ENCODE results near the gene DUSP16. TPM values are rescaled to one million over a fixed set of nuclear protein-coding genes. Genes with fewer than 3 reads are reported as not detected.
"Not testable (repeated sequence)": the region's sequence is repeated elsewhere in the genome, so short reads cannot be mapped to it uniquely, and the experiment has no call there.

DUSP16 gene
- polyA plus RNA-seq, 4 donors: 25.4 to 33.9 (median 29.5) TPM

- no peak for DNase-seq (ENCODE audit: low read depth in 4 of 4, low spot score in 3 of 4)
Observed at GRCh38 chr12:12473223-12473622, 89.4 kb downstream of the DUSP16 start.

DNA sequence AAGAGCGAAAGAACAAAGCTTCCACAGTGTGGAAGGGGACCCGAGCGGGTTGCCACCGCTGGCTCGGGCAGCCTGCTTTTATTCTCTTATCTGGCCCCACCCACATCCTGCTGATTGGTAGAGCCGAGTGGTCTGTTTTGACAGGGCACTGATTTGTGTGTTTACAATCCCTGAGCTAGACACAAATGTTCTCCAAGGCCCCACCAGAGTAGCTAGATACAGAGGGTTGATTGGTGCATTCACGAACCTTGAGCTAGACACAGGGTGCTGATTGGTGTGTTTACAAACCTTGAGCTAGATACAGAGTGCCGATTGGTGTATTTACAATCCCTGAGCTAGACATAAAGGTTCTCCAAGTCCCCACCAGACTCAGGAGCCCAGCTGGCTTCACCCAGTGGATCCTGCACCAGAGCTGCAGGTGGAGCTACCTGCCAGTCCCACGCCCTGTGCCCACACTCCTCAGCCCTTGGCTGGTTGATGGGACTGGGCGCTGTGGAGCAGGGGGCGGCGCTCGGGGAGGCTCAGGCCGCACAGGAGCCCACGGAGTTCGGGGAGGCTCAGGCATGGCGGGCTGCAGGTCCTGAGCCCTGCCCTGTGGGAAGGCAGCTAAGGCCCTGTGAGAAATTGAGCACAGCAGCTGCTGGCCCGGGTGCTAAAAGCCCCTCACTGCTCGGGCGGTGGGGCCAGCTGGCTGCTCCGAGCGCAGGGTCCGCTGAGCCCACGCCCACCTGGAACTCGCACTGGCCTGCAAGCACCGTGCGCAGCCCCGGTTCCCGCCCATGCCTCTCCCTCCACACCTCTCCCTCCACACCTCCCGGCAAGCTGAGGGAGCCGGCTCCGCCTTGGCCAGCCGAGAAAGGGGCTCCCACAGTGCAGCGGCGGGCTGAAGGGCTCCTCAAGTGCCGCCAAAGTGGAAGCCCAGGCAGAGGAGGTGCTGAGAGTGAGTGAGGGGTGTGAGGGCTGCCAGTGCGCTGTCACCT, 90.4 kb downstream of the DUSP16 start:
- not testable (repeated sequence) for DNase-seq (ENCODE audit: low read depth in 4 of 4, low spot score in 3 of 4)

DNA sequence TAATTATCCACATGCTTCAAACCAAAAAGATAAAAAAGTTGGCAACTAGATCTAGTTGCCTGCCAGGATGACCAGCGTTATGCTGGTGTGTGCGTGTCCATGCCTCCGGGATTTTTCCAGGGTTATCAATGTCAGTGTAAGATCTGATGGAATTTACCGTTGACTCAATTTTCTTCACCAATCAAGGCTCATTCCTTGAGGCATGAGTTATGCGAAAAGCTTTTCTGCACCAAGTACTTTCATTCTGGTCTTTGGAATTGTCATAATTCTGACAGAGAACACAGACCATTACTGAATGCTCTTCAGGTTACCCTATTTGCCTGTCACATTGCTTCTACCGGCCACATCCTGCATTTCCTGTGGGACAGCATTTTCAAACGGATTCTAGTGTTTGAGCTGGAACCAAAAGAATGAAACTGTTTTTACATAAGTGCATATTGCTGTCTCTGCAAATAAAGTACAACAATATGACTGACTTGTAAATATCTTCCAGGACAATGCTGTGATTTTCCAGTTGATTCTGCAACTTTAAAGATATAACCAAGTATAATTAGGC, 91.8 kb downstream of the DUSP16 start:
- no peak for DNase-seq (ENCODE audit: low read depth in 4 of 4, low spot score in 3 of 4)

- DNase-seq (ENCODE audit: low read depth in 4 of 4, low spot score in 3 of 4): no peak
Observed at GRCh38 chr12:12469386-12469785, 93.3 kb downstream of the DUSP16 start.

DNA sequence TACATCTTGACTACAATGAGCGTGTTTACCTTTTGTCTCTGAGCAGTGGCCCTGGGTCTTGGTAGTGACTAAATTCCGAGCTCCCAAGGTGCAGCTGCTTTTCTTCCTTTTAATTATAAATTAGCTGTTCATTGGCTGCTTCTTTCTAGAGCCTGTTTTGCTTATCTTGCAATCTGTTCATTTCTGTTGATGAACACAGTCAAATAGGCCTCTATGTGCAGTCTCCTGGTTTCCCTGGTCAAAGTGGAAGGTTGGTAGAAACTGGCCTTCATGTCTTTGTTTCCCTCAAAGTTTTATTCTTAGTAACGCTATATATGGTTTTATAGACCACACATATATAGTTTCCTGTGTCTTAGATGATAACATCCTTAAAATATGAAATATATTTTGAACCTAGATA, 94.1 kb downstream of the DUSP16 start:
- DNase-seq (ENCODE audit: low read depth in 4 of 4, low spot score in 3 of 4): no peak

DNA sequence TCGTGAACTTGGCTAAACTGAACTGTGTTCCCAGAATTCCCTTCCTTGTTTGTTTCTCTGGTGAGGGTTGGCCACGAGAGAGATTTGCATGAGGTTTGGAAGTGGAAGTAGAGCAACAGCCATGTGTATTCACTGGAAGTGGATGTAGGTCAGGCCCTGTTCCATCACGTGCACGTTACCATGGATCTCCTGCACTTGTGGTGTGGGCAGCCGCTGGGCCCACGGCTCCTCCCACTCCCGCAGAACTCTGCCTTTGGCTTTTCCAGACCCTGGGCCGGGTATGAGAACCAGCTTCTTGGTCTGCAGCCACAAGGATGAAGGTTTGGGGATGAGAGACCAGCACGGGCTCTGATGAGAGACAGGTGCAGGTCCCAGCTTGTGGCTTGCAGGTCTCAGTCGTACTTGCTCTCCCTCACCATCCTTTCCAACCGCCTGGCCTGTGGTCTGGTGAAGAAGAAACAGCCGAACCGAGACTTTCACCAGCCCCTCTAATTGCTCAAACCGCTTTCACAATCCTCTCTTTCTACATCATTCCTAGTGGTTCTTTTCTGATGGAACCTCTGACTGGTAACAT, 94.9 kb downstream of the DUSP16 start:
- DNase-seq (ENCODE audit: low read depth in 4 of 4, low spot score in 3 of 4): no peak

DNA sequence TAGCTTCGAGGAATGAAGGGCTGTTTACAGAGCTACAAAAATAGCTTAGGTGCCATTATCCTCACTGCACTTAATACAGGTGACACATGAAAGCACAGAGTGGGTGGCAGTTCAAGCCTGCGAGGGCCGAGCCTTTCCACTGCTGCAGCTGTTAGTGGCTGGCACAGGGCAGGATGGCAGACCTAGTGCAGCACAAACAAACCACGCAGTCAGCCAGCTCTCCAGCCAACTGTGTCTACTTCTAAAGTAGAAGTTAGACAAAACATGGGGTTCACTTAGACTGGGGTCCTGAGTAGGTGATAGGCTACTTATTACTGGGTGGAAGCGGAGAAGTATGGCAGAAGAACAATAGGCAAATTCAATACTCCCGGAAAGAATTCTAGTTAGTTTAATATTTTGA, 95.4 kb downstream of the DUSP16 start:
- DNase-seq (ENCODE audit: low read depth in 4 of 4, low spot score in 3 of 4): no peak

GRCh38 chr12:12466157-12466556, 96.5 kb downstream of the DUSP16 start:
- no peak for DNase-seq (ENCODE audit: low read depth in 4 of 4, low spot score in 3 of 4)

GRCh38 chr12:12465522-12465921, 97.1 kb downstream of the DUSP16 start:
- DNase-seq (ENCODE audit: low read depth in 4 of 4, low spot score in 3 of 4): no peak

DNA sequence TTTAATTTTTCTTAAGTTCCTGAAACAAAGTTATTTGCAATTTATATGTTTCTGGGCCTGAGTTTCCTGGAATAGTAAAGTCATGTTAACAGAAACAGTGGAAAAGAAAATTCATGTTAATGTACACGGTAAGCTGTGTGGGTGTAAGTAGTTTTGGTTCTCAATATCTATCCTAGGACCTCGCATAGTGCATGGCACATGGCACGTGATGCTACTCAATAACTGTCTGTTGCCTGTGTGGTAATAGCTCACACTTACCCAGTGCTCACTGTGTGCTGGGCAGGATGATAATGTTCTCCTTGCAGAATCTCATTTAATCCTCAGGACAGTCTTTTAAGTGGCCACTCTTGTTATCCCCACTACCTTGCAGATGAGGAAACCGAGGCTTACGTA, 100.7 kb downstream of the DUSP16 start:
- DNase-seq (ENCODE audit: low read depth in 4 of 4, low spot score in 3 of 4): no peak

GRCh38 chr12:12460935-12461922, 101.4 kb downstream of the DUSP16 start:
- no peak for DNase-seq (ENCODE audit: low read depth in 4 of 4, low spot score in 3 of 4)

DNA sequence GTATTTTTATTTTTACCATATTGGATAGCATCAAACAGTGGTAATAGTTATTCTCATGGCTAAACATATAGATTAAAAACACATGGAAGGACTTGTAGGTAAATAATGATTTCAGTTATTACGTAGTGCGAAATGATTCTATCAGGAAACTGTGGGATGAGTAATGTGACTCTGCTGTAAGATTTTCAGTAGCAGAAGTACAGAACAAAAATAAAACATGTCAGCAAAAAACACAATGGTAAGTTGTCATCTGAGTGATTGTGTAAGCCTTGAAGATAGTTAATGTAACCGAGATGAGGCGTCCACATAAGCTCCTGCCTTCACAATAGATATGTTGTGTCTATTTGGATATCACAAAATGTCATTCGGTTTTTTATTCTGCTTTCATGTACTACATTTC, 106.0 kb downstream of the DUSP16 start:
- no peak for DNase-seq (ENCODE audit: low read depth in 4 of 4, low spot score in 3 of 4)

- DNase-seq (ENCODE audit: low read depth in 4 of 4, low spot score in 3 of 4): no peak
Observed at GRCh38 chr12:12454315-12454714, 108.3 kb downstream of the DUSP16 start.

DNA sequence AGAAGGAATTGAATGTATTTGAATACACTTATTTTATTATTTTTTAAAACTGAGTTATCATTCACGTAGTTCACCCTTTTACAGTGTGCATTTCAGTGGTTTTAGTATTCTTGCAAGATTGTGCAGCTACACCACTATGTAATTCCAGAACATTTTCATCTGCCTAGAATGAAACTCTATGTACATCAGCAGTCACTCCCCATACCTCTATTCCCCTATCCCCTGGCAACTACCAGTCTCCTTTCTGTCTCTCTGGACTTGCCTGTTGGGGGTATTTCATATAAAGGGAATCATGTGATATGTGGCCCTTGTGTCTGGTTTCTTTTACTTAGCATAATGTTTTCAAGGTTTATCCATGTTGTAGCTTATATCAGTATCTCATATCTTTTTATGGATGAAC, 109.0 kb downstream of the DUSP16 start:
- no peak for DNase-seq (ENCODE audit: low read depth in 4 of 4, low spot score in 3 of 4)

DNA sequence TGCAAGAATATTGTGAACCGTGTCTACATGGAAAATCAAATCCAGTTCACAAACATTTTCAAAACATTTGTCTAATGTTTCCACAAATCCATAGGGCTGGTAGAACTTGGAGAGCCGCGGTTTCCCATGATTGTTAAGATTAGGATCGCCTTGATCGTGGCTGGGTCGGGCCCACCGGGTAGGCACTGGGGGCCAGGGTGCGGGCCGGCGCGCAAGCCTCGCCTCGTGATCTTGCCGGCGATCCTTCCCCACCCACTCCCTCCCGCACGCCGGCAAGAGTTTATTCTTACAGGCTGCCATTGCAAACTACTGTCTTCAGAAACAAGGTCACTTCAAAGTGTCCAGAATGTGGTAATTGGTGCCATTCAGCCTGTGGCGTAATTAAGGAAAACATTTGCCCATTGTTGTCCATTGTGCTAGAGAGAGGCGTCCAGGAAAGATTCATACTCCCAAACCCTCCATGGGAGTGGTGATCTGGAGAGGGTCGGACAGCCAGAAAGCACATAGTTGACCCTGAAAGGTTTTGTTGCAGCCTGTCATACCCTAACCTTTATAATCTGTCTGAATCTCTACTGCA, 110.2 kb downstream of the DUSP16 start:
- no peak for DNase-seq (ENCODE audit: low read depth in 4 of 4, low spot score in 3 of 4)

GRCh38 chr12:12451098-12451497, 111.6 kb downstream of the DUSP16 start:
- DNase-seq (ENCODE audit: low read depth in 4 of 4, low spot score in 3 of 4): no peak

DNA sequence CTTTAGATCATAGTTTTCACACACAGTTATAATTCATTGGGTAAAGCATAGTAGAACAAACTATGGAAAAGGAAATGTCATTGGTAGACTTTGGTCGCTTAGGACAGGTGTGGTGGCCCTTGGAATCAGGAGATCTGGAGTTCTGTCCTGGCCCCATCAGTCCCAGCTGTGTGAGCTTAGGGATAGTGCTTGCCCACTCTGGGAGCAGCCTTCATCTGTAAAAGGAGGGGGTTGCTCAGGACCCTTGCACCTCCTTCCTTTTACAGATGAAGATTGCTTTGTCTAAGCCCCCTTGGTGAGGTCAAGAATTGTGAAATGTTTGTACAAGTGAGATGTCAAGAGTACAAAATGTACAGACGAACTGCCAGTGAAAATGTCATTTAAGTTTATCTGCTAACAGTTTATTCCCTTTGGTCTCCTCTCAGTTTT, 112.6 kb downstream of the DUSP16 start:
- DNase-seq (ENCODE audit: low read depth in 4 of 4, low spot score in 3 of 4): no peak

- no peak for DNase-seq (ENCODE audit: low read depth in 4 of 4, low spot score in 3 of 4)
Observed at GRCh38 chr12:12449533-12450025, 113.1 kb downstream of the DUSP16 start.

DNA sequence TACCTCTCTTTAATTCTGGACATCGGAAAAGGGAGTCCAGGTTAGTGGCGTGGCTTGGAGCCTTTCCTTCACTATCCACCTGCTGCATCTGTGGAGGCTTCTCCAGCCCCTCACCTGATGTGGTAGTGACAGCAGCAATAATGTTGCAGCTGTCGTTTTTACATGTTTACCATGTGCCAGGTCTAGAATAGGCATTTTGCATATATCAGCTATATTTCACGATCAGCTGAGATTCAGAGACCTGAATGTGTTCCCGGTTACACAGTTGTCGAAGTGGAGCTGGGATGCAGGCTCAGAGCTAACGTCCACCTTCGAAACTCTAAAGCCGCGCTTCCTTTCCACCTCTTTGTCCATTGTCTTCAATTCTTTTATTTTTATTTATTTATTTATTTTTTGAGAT, 114.8 kb downstream of the DUSP16 start:
- no peak for DNase-seq (ENCODE audit: low read depth in 4 of 4, low spot score in 3 of 4)

GRCh38 chr12:12447236-12447635, 115.4 kb downstream of the DUSP16 start:
- no peak for DNase-seq (ENCODE audit: low read depth in 4 of 4, low spot score in 3 of 4)
